HG02623 (cell line): ENCODE data around the gene DIO2.

Source experiments
- ATAC-seq: cut with Tn5 transposase; IDR thresholded peaks from one replicate; pipeline ENCODE4 v1.9.1; 2021; ENCODE audit warnings: moderate library complexity; ENCODE audit not compliant: unreplicated experiment

Gene DIO2

GRCh38 chr14:80172375-80173051 is 38.8 kb downstream of the DIO2 start:
- ATAC-seq: no peak

- ATAC-seq: no peak
Observed at GRCh38 chr14:80167793-80168448, 43.4 kb downstream of the DIO2 start.

- ATAC-seq: no peak
Observed at GRCh38 chr14:80164991-80165721, 46.1 kb downstream of the DIO2 start.

GRCh38 chr14:80152763-80153162 is 58.5 kb downstream of the DIO2 start:
- no peak for ATAC-seq

GRCh38 chr14:80152166-80152565 is 59.1 kb downstream of the DIO2 start:
- ATAC-seq: no peak

GRCh38 chr14:80150301-80150700 is 61.0 kb downstream of the DIO2 start:
- ATAC-seq: no peak
